Right lobe of liver (tissue), 4 donors: ENCODE data around the gene MAPK14.

Source experiments
- CTCF ChIP-seq, 4 donors: fragments of 200-600 bp in 3 of 4; fragments of 450-650 bp in 1 of 4; IDR thresholded peaks; one replicate each; pipeline versions ENCODE4 v1.5.1 to v1.8.0; 2016 to 2022; ENCODE audit warnings: antibody characterized with exemption in 4 of 4, mild to moderate bottlenecking in 2 of 4
- POLR2A ChIP-seq: fragments of 450-650 bp; IDR thresholded peaks from one replicate; pipeline ENCODE4 v1.6.1; 2017; ENCODE audit warnings: antibody characterized with exemption, mild to moderate bottlenecking
- donor health status: DM: no; HTN: no; CAD: no.
- donor health status: DM: no; HTN: no; CAD: no.
- donor health status: DM: no; HTN: yes; CAD: no.

- TF ChIP-seq CTCF (IDR thresholded peaks at IDR 0.05) (no peak), POLR2A (no peak)
Measured at GRCh38 chr6:36111526-36111925, 83.9 kb downstream of the MAPK14 start.
